ENCODE results near the gene THRB. TPM values are rescaled to one million over a fixed set of nuclear protein-coding genes. Genes with fewer than 3 reads are reported as not detected.

The THRB gene
- total RNA-seq, 1 donor from 2014 or later: 27.5 TPM

DNA sequence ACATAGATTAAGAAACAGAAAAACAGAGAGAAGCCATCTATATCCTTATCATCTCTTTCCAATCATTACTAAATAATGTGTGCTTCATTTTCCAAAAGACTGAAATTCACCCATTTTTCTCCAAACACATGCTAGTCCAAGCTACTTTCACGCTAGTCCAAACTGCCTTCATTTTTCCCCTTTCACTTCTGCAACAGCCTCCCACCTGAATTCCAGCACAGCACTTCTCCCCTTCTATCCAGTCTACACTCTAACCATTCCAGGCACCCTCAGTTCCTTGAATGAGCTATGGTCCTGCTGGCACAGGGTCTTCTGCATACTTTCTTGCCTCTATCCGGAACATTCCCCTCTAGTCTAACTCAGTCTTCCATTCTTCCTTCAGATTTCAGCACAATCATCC, 112.0 kb downstream of the THRB start:
- DNase-seq (ENCODE audit: low spot score): no peak

DNA sequence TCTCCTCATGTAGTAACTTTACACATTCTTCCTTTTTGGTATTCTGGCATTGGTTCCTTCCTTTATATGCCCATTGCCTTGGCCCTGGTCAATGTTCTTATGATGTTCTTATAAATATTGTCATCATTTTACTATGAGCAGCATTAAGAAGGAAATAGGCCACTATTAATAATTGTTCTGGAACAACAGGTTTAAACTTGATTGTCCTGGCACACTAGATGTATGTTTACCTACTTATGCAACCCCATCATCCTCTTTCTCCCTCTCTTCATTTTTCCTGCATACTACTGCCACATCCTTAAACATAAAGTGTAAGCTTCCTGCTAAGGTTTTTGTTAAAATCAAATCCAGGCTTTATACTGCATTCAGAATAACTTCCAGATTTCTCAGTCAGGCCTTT, 114.7 kb downstream of the THRB start:
- DNase-seq (ENCODE audit: low spot score): no peak

- DNase-seq (ENCODE audit: low spot score): no peak
Measured at GRCh38 chr3:24378313-24378712, 116.3 kb downstream of the THRB start.

DNA sequence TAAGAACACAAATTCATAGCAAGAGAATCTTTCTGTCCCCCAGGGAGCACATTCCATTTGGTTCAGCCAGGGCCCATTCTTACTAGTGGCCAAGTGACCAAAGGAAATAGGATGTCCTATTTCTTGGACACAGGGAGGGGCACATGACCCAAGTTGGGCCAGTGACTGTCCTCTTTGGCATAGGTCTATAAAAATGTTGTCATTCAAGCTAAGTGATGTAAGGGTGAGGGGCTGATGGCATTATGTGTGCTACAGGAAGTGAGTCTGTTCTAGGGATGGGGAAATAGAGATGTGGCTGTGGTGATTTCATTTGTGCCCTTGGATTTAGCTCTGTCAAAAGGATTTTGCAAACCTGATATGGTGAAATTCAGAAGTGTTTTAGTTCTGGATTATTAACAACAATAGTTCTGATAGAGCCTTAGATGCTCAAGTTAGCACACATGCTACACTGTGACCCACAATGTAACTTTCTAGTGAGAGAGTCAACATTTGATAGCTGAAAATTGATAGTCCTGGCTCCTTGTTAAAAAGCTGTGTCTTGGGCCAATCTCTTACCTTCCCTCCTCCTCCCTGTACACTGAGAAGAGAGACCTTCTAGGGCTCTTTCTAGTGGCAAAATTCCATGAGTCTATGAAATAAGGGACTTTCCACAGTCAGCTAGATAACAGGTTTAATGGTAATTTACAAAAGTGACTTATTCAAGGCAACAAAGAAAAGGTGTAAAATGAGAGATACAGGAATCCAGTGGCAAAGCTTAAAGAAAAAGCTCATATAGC, 117.2 kb downstream of the THRB start:
- DNase-seq (ENCODE audit: low spot score): no peak

- DNase-seq (ENCODE audit: low spot score): no peak
Measured at GRCh38 chr3:24375947-24376384, 118.7 kb downstream of the THRB start.

- no peak for DNase-seq (ENCODE audit: low spot score)
Measured at GRCh38 chr3:24374801-24375200, 119.8 kb downstream of the THRB start.

GRCh38 chr3:24373198-24373959, 121.3 kb downstream of the THRB start:
- no peak for DNase-seq (ENCODE audit: low spot score)

GRCh38 chr3:24372559-24373197, 122.0 kb downstream of the THRB start:
- no peak for DNase-seq (ENCODE audit: low spot score)

DNA sequence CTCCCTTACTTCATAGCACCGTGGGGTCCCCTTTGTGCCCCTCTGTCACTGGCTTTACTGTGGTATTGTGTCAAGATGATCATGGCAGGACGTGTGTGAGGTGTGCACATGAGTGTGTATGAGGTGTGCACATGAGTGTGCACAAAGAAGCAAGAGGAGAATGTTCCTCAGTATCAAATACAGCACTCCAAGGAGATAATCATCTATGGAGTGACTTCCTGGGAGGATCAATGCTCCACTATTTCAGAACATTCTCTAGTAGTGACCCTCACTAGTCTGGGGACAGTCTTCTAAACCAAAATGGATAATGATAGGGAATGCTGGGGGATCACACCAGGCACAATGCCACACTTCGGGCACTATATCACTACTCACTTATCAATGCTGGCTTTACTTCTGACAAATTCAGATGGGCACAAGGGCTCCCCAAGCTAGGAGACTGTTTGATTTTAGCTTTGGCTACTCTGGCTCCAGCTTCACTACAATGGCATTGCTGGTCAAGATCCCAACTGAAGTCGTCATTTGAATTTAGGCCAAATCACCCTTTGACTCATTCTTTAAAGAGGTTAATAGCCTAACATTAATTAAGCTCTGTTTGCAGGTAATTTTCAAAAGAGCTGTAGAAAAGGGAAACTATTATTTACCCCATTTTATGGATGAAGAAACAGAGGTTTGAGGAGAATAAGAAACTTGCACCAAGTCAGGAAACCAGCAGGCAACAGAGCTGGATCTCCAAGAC, 124.1 kb downstream of the THRB start:
- DNase-seq (ENCODE audit: low spot score): no peak

DNA sequence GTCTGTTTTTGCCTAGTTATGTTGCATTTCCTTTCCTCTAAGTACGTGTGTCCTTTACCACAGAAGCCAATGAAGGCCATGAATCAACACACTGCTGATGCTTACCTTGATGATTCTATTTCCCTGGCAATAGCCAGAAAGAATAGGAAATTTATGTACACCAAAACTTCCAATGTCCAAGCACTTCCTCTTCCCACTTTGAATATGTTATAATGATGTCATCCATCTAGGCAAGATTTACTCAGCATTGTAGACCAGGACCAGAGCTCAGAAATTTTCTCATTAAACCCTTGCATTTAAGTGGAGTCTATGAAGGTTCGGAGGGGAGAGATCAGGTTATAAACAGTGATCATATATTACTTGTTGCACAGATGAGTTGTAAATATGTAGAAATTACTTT, 126.0 kb downstream of the THRB start:
- no peak for DNase-seq (ENCODE audit: low spot score)

- no peak for DNase-seq (ENCODE audit: low spot score)
Measured at GRCh38 chr3:24367664-24368264, 126.9 kb downstream of the THRB start.

GRCh38 chr3:24367216-24367615, 127.4 kb downstream of the THRB start:
- DNase-seq (ENCODE audit: low spot score): no peak

DNA sequence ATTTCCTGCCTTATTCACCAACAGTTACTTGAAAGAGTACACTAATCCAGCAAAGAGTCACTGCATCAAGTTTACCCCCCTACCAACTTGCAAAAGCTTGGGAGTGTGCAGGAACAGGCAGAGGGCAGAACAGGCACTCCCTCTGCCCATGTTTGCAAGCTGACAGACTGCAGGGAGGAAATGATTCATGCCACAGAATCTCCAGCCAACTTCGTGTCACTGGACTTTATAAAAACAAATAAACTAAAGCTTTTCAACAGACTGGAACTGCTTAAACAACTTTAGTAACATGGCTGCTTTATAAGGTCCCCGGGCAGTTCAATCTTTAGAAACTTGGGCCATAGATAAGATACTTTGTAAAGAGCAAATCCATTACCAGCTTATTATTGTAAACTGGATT, 129.5 kb downstream of the THRB start:
- DNase-seq (ENCODE audit: low spot score): no peak

DNA sequence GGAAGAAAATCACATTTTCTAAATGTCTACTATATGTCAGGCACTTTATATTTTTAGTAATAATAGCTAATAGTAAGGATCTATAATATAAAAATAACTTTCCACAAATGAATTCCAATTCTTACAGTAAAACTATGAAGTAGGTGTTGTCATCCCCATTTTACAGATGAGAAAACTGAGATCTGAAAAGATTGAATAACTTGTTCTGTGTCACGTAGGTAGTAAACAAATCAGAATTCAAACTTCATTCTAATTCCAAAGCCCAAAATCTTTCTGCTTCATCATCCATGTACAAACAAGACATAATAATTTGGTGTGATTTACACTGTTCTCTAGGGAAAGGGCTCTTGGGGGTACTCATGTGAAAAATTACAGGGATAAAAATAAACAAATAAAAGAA, 130.3 kb downstream of the THRB start:
- no peak for DNase-seq (ENCODE audit: low spot score)

DNA sequence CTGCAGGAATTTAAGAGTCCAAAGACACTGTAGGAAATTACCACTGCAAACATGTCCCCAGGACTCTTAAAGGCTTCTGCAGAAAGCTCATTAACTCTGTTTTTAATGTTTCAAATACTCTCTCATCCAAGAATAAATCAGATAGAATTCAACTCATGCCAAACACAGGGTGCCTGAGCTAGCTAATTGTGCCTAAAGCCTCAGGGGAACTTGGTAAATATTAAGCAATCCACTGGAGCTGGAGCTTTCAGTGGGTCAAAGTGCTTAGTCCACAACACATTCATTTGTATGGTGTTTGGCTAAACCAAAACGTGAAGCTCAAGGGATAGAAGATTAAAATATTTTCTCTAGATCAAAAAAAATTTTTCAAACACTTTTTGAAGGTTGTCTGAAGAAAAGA, 131.4 kb downstream of the THRB start:
- DNase-seq (ENCODE audit: low spot score): no peak

DNA sequence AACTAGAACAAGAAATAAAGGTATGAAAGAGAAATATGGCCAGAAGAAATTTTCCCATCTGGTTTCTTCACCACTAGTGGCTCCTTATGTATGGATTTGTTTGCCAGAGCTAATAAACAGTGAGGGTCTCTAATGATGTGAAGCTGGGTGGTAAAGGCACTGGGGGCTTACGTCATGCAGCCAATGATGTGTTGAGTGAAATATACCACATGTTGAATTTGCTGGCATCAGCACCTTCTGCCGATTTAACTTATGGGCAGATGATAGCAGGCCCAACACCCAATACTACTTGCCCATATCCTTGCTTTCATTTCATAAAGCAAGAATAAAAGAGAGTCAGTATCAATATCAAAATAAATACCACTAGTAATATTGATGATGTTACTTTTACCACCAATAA, 133.0 kb downstream of the THRB start:
- DNase-seq (ENCODE audit: low spot score): no peak

GRCh38 chr3:24360957-24361356, 133.7 kb downstream of the THRB start:
- no peak for DNase-seq (ENCODE audit: low spot score)

DNA sequence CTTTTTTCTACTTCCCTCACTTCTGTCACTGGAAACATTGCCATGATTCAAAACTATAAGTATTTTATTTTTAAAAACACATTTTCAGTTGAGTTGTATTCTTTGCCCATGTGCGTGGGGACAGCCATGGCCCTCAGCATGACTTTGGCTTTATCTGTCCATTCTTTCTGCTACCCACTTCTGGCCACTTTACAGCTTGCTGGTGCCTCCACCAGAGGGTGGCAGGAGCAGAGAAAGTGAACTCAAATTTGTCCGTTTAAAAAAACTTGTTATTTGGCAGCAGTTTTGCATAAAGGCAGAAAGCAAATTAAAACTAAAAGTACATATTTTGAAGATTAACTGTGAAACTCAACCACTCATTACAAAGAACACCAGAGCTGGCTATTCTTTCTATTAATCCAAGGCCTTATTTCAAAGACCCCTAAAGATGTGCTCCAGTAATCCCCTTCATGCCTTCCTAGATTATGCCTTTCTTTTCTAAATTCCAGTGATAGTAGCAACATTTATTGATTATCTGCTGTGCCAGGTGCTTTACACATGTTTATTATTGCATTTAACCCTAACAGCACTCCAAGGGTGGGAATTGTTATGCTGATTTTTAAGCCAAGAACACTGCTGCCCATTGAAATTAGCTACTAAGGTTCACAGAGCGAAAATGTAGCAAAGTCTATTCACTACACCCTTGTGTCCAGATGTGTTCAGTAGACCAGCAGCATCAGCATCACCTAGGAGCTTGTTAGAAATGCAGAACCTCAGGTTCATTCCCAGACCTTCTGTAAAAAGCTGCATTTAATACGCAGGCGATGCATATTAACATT, 134.8 kb downstream of the THRB start:
- DNase-seq (ENCODE audit: low spot score): no peak

- DNase-seq (ENCODE audit: low spot score): no peak
Measured at GRCh38 chr3:24359102-24359501, 135.5 kb downstream of the THRB start.

DNA sequence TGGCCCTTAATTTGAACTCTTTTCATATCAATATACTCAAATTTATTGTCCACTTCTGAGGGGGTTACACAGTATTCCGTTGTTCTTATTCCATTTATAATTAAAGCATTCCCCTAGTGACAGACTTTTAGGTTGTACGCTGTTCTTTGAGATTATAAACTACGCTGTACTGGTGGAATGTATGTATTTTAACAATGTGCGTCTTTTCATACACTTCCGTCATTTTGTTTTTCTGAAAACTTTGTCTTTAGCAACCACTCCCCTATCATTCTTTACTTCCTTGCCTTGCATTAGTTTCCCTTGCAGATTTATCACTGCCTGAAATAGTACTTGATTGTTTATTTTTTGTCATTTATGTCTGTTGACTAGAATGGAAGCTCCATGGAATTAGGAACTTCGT, 137.0 kb downstream of the THRB start:
- no peak for DNase-seq (ENCODE audit: low spot score)

Measured in mesenteric fat pad (tissue), 1 donor.